Measurements from ENCODE around the gene EYA4.

DNA sequence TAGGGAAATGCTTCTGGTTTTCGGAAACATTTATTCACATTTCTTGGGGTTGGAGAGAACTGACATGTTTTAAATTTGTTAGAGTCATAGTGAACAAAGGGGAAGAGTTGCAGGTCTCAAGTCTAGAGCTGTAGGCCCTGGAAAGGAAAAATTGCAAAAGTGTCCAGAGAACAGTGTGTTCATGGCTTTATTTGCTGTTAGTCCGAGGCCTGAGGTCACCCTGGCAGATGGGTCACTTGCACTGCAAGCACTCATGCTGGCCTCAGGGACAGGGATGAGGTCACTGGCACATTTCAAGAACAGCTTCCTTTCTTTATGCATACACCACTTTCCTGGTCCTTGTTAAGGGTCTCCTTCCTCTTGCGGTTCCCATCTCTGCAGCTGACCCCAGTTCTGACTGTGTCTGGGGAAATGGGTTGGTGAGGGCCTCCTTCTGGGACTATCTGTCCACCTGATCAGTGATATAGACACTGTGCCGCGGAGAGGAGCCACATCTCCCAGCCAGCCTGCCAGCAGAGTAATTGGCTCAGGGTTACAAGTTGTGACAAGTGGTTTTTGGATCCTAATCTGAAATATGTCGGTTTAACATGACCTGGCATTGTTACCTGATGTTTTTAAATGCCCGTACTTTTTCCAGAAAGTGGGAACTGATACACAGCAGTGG is 194.0 kb downstream of the EYA4 start:
- TF ChIP-seq CTCF (IDR thresholded peaks at IDR 0.05) (no peak), POLR2AphosphoS5 (IDR thresholded peaks at IDR 0.05) (no peak), EP300 (IDR thresholded peaks at IDR 0.05) (no peak)
